ENCODE data around the gene MBD5. TPM values are rescaled to one million over a fixed set of nuclear protein-coding genes. Genes with fewer than 3 reads are reported as not detected.
A peak's percentile ranks its signal among the peaks of the same experiment; 100 is the strongest.

MBD5 gene
- total RNA-seq, 1 donor from 2014 or later: 95.4 TPM

GRCh38 chr2:148048475-148049221 lies 27.8 kb downstream of the MBD5 start:
- Mint-ChIP-seq H3K4me1 (ENCODE audit: low read depth, unreplicated experiment) (peaks cover 8% of the 10 kb centered on the region), H3K4me3 (ENCODE audit: unreplicated experiment) (no peak overlapping the region), H3K9me3 (ENCODE audit: unreplicated experiment) (peaks cover 2% of the 10 kb centered on the region), H3K27ac (ENCODE audit: unreplicated experiment) (no peak overlapping the region), H3K36me3 (ENCODE audit: unreplicated experiment) (no peaks in the 10 kb centered on the region), H3K27me3 (ENCODE audit: unreplicated experiment) (peaks cover 3% of the 10 kb centered on the region)
- no peak for TF ChIP-seq CTCF (IDR thresholded peaks at IDR 0.05; ENCODE audit: partially characterized antibody, unreplicated experiment)
- no peak for DNase-seq

- no peak overlapping the region for H3K4me3 Mint-ChIP-seq (ENCODE audit: unreplicated experiment)
- peaks cover 2% of the 10 kb centered on the region for H3K9me3 Mint-ChIP-seq (ENCODE audit: unreplicated experiment)
- H3K36me3 Mint-ChIP-seq (ENCODE audit: unreplicated experiment): no peaks in the 10 kb centered on the region
- H3K4me1 Mint-ChIP-seq (ENCODE audit: low read depth, unreplicated experiment): peaks cover 8% of the 10 kb centered on the region
- no peak for TF ChIP-seq CTCF (IDR thresholded peaks at IDR 0.05; ENCODE audit: partially characterized antibody, unreplicated experiment)
- peaks cover 3% of the 10 kb centered on the region for H3K27me3 Mint-ChIP-seq (ENCODE audit: unreplicated experiment)
- H3K27ac Mint-ChIP-seq (ENCODE audit: unreplicated experiment): no peak overlapping the region
- DNase-seq: no peak
Observed at GRCh38 chr2:148049284-148049683, 28.4 kb downstream of the MBD5 start.

GRCh38 chr2:148052687-148053086 lies 31.8 kb downstream of the MBD5 start:
- no peak for TF ChIP-seq CTCF (IDR thresholded peaks at IDR 0.05; ENCODE audit: partially characterized antibody, unreplicated experiment)
- peaks cover 13% of the 10 kb centered on the region for H3K4me1 Mint-ChIP-seq (ENCODE audit: low read depth, unreplicated experiment)
- no peak for DNase-seq
- peaks cover 2% of the 10 kb centered on the region for H3K9me3 Mint-ChIP-seq (ENCODE audit: unreplicated experiment)
- H3K27me3 Mint-ChIP-seq (ENCODE audit: unreplicated experiment): peaks cover 3% of the 10 kb centered on the region
- no peak overlapping the region for H3K4me3 Mint-ChIP-seq (ENCODE audit: unreplicated experiment)
- no peaks in the 10 kb centered on the region for H3K36me3 Mint-ChIP-seq (ENCODE audit: unreplicated experiment)
- H3K27ac Mint-ChIP-seq (ENCODE audit: unreplicated experiment): peak overlapping the region; percentile 79

GRCh38 chr2:148058641-148059040 lies 37.8 kb downstream of the MBD5 start:
- DNase-seq: no peak
- Mint-ChIP-seq H3K27ac (ENCODE audit: unreplicated experiment) (no peak overlapping the region), H3K9me3 (ENCODE audit: unreplicated experiment) (no peaks in the 10 kb centered on the region), H3K4me1 (ENCODE audit: low read depth, unreplicated experiment) (peaks cover 7% of the 10 kb centered on the region), H3K27me3 (ENCODE audit: unreplicated experiment) (no peaks in the 10 kb centered on the region), H3K4me3 (ENCODE audit: unreplicated experiment) (no peak overlapping the region), H3K36me3 (ENCODE audit: unreplicated experiment) (no peaks in the 10 kb centered on the region)
- TF ChIP-seq CTCF (IDR thresholded peaks at IDR 0.05; ENCODE audit: partially characterized antibody, unreplicated experiment): no peak

GRCh38 chr2:148063633-148064032 lies 42.7 kb downstream of the MBD5 start:
- H3K4me3 Mint-ChIP-seq (ENCODE audit: unreplicated experiment): no peak overlapping the region
- H3K9me3 Mint-ChIP-seq (ENCODE audit: unreplicated experiment): no peaks in the 10 kb centered on the region
- DNase-seq: no peak
- H3K4me1 Mint-ChIP-seq (ENCODE audit: low read depth, unreplicated experiment): no peaks in the 10 kb centered on the region
- TF ChIP-seq CTCF (IDR thresholded peaks at IDR 0.05; ENCODE audit: partially characterized antibody, unreplicated experiment): no peak
- no peaks in the 10 kb centered on the region for H3K27me3 Mint-ChIP-seq (ENCODE audit: unreplicated experiment)
- H3K27ac Mint-ChIP-seq (ENCODE audit: unreplicated experiment): no peak overlapping the region
- H3K36me3 Mint-ChIP-seq (ENCODE audit: unreplicated experiment): no peaks in the 10 kb centered on the region

All from glutamatergic neuron (in vitro differentiated cells).